Measurements from ENCODE around the gene PDIK1L. TPM values are rescaled to one million over a fixed set of nuclear protein-coding genes. Genes with fewer than 3 reads are reported as not detected.
A peak's percentile ranks its signal among the peaks of the same experiment; 100 is the strongest.
"Not testable (repeated sequence)": the region's sequence is repeated elsewhere in the genome, so short reads cannot be mapped to it uniquely, and the experiment has no call there.

PDIK1L gene
- polyA plus RNA-seq, 10 donors: 5.9 to 8.8 (median 6.8) TPM

- no peak for DNase-seq
Observed at GRCh38 chr1:26084844-26085243, 26.8 kb upstream of the PDIK1L start.

GRCh38 chr1:26089125-26089524 lies 22.5 kb upstream of the PDIK1L start:
- DNase-seq: no peak

GRCh38 chr1:26090893-26091292 lies 20.7 kb upstream of the PDIK1L start:
- DNase-seq: no peak

GRCh38 chr1:26092422-26092821 lies 19.2 kb upstream of the PDIK1L start:
- no peak for DNase-seq

- not testable (repeated sequence) for DNase-seq
Observed at GRCh38 chr1:26093569-26093968, 18.1 kb upstream of the PDIK1L start.

GRCh38 chr1:26094076-26094669 lies 17.5 kb upstream of the PDIK1L start:
- peak in 2 of 3 donors; percentile 19 to 59 for DNase-seq

- peak in 1 of 3 donors; percentile 45 for DNase-seq
Observed at GRCh38 chr1:26094677-26095383, 16.8 kb upstream of the PDIK1L start.

- DNase-seq: no peak
Observed at GRCh38 chr1:26096471-26096870, 15.2 kb upstream of the PDIK1L start.

- DNase-seq: peak in 1 of 3 donors; percentile 42
Observed at GRCh38 chr1:26097696-26098095, 13.9 kb upstream of the PDIK1L start.

GRCh38 chr1:26098602-26099001 lies 13.0 kb upstream of the PDIK1L start:
- no peak for DNase-seq

- DNase-seq: no peak
Observed at GRCh38 chr1:26099780-26100179, 11.8 kb upstream of the PDIK1L start.

- peak in 1 of 3 donors; percentile 40 for DNase-seq
Observed at GRCh38 chr1:26100204-26100603, 11.4 kb upstream of the PDIK1L start.

- DNase-seq: no peak
Observed at GRCh38 chr1:26102119-26102518, 9.5 kb upstream of the PDIK1L start.

GRCh38 chr1:26102526-26102925 lies 9.1 kb upstream of the PDIK1L start:
- DNase-seq: no peak

GRCh38 chr1:26105226-26105548 lies 6.4 kb upstream of the PDIK1L start:
- DNase-seq: not testable (repeated sequence)

GRCh38 chr1:26109229-26110164 lies 2.1 kb upstream of the PDIK1L start:
- no peak for DNase-seq

GRCh38 chr1:26110731-26111529 lies 694 bp upstream of the PDIK1L start:
- peak; percentile 68 to 91 (median 69) for DNase-seq

GRCh38 chr1:26112407-26112775 lies 767 bp downstream of the PDIK1L start:
- DNase-seq: no peak

GRCh38 chr1:26114165-26114927 lies 2.7 kb downstream of the PDIK1L start:
- no peak for DNase-seq

GRCh38 chr1:26119892-26120608 lies 8.4 kb downstream of the PDIK1L start:
- no peak for DNase-seq
